NCI-H345 (cell line): ENCODE measurements around the gene MUC5AC.

ENCODE experiments used
- DNase-seq: peaks from one replicate; lab custom pipeline; 2025; lab: John Stamatoyannopoulos, UW

Gene MUC5AC

DNA sequence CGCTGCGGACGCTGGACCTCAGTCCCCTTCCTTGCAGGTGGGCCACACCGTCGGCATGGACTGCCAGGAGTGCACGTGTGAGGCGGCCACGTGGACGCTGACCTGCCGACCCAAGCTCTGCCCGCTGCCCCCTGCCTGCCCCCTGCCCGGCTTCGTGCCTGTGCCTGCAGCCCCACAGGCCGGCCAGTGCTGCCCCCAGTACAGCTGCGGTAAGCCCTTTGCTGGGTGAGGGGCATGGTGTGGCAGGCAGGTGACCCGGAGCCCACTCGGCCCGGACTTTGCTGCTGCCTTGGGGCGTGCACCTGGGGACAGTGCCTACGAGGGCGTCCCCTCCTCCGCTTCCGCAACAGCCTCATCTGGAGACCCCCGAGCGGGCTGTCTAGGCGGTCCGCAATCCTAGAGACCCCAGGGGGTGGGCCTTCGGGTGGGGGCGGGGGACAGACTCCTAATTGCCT, 39.7 kb downstream of the MUC5AC start:
- DNase-seq: no peak

DNA sequence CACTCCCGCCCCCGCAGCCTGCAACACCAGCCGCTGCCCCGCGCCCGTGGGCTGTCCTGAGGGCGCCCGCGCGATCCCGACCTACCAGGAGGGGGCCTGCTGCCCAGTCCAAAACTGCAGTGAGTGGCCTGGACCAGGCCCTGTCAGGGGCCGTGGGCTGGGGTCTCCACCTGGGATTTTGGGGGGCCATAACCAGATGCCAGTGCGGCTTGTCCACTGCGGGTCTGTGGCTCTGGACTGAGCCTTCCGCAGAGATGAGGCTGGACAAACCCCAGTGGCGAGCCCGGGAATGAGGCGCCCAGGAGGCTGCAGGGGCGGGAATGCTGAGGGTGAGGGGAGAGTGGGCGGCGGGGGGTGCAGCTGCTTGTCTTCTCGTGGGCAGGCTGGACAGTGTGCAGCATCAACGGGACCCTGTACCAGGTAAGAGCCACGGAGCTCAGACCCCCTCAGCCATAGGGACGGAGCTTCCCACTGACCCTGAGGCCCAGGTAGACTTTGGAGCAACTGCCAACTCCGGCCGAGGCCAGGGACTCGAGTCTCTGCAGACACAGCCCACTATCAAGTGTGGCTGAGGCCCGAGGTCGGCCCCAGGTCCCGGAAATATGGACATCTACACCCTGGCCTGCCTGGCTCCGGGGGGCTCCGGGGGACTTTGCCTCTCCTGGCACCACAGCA, 40.3 kb downstream of the MUC5AC start:
- DNase-seq: no peak

DNA sequence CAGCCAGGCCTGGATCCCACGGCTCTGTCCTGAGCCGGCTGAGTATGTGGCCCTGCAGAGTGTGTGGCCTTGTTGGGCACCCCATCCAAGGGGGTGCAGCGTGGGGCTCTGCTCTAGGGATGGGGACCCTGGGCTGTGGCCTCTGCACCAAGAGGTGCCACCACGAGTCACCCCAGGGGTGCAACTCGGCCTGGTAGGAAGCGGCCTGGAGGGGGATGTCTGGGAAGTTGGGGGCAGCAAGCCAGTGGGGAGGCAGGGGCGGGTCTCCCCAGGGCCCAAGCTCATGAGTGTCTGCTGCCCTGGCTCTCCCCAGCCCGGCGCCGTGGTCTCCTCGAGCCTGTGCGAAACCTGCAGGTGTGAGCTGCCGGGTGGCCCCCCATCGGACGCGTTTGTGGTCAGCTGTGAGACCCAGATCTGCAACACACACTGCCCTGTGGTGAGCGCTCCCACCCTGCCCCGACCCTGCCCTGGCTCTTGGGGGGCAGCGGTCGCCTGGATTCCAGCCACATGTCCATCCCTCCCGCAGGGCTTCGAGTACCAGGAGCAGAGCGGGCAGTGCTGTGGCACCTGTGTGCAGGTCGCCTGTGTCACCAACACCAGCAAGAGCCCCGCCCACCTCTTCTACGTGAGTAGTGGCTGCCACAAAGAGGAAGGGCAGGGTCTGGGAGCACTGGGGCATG, 40.9 kb downstream of the MUC5AC start:
- DNase-seq: peak; percentile 22

DNA sequence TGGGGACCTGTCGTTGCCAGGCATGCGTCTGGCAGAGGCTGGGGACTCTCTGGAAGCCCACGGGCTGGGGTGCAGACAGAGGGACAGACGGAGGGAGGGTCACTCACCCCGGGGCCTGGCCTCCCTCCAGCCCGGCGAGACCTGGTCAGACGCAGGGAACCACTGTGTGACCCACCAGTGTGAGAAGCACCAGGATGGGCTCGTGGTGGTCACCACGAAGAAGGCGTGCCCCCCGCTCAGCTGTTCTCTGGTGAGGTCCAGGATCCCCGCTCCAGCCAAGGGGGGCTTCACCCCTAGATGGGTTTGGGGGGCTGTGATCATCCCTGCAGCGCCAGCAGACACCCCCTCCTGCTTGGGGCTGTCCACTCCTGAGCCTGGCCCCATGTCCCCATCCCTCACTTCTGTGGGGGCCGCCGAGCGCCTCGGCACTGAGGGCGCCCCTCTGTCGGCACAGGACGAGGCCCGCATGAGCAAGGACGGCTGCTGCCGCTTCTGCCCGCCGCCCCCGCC, 41.5 kb downstream of the MUC5AC start:
- DNase-seq: no peak

DNA sequence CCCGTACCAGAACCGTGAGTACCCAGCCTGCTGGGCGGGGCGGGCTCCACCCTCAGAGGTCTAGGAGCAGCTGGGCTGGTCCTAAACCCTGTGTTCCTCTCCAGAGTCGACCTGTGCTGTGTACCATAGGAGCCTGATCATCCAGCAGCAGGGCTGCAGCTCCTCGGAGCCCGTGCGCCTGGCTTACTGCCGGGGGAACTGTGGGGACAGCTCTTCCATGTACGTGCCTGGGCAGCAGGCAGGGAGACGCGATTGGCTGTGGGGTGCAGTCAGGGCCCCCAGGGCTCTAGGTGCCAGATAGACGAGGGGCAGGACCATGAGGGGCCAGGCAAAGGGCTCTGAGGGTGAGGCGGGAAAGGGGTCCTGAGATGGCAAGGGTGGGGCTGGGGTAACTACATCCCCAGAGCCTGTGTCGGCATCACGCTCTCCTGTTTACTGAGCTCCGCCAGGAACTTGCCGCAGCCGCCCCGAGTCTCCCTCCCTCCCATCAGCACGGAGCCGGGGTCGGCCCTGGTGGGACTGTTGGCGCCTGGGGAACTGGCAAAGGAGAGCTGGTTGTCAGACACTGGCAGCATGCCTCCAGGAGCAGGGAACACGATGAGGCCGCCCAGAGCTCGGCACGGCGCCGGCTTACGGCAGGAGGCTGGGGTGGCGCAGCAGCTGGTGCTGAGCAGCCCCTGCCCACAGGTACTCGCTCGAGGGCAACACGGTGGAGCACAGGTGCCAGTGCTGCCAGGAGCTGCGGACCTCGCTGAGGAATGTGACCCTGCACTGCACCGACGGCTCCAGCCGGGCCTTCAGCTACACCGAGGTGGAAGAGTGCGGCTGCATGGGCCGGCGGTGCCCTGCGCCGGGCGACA, 42.2 kb downstream of the MUC5AC start:
- no peak for DNase-seq

DNA sequence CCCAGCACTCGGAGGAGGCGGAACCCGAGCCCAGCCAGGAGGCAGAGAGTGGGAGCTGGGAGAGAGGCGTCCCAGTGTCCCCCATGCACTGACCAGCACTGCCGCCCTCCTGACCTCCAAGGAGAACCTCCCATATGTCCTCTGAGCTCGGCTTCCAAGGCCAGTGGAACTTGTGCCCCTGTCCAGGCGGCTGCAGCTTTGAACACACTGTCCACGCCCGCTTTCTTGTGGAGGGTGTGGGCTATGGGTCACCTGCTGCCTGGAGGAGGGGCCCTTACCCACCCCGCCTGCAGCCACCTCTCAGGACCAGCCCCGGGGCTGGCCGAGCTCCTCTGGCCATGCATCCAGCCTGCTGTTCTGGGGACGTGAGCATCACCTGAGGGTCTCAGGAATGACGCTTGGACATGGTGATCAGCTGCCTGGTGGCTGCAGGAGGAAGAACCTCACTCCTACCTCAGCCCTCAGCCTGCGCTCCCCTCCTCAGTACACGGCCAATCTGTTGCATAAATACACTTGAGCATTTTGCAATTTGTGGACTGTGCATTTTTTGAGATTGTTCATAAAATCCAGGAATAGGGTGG, 42.9 kb downstream of the MUC5AC start:
- DNase-seq: no peak

DNA sequence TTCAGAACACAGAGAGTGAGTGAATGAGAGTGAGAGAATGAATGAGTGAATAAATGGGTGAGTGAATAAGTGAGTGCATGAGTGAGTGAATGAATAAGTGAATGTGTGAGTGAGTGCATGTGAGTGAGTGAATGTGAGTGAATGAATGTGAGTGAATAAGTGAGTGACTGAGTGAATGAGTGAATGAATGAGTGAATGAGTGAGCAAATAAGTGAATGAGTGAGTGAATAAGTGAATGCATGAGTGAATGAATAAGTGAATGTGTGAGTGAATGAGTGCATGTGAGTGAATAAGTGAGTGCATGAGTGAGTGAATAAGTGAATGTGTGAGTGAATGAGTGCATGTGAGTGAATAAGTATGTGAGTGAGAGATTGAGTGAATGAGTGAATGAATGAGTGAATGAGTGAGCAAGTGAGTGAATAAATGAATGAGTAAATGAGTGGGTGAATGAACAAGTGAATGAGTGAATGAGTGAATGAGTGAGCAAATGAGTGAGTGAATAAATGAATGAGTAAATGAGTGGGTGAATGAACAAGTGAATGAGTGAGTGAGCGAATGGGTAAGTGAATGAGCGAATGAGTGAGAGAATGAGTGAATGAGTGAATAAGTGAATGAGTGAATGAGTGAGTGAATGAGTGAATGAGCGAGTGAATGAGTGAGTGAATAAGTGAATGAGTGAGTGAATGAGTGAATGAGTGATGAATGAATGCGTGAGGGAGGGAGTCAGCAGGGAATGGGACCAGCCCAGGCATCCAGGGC, 43.8 kb downstream of the MUC5AC start:
- no peak for DNase-seq

DNA sequence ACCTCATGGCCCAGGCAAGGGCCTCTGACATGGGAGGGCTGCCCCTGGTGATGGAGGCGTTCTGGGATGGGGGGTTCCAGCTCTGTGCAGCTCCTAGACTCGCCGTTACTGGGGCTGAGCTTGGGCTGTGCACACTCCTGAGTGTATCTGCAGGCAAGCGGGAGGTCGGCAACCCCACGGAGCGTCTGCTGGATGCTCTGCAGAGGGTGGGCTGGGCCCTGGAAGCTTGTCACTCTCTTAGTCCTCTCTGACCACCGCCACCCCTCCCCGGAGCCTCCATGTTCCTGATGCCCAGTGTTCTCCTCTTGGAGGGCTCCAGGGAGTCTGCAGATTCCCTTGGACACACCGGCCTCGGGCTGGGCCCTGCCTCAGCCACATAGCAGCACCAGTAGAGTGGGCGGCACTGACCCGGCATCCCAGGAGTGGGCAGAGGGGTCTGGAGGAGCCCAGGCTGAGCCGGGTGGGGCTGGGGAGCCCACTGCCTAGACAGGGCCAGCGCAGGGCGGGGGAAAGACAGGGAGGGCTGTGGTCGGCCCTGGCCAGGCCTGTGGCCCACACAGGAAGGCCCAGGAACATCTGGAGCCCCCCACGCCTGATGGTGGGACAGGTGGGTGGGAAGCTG, 44.5 kb downstream of the MUC5AC start:
- DNase-seq: no peak

DNA sequence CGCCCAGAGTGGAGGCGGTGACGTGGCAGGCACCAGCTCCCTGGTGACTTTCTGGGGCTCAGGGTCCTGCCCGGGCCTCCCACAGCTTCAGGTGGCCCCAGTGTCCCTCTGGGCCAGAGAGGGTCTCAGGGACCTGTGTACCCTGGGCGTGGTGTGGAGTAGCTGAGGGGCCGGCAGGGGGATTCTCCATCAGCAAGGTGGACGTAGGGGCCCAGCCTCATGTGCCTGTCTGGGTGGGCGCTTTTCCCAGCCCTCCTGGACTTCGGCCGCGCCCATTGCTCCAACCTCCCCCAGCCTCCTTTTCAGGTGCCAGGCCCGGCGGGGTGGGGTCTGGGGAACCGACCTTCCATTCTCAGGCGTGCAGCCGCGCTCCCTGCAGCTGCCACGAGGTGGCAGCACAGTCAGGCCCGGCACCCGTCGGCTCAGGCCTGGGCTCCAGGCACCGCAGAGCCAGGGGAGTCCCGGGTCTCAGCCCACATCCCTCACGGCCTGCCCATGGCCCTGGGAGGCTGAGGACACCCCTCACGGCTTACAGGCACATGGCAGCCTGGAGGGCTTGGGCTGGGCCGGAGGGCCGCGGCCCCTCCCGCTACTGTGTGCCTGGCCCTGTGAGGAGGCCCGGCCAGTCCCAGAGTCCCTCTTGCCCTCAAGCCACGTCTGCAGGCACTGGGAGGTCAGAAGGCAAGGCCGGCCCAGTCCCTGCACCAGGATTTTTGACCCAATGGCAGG, 45.2 kb downstream of the MUC5AC start:
- peak; percentile 69 for DNase-seq

DNA sequence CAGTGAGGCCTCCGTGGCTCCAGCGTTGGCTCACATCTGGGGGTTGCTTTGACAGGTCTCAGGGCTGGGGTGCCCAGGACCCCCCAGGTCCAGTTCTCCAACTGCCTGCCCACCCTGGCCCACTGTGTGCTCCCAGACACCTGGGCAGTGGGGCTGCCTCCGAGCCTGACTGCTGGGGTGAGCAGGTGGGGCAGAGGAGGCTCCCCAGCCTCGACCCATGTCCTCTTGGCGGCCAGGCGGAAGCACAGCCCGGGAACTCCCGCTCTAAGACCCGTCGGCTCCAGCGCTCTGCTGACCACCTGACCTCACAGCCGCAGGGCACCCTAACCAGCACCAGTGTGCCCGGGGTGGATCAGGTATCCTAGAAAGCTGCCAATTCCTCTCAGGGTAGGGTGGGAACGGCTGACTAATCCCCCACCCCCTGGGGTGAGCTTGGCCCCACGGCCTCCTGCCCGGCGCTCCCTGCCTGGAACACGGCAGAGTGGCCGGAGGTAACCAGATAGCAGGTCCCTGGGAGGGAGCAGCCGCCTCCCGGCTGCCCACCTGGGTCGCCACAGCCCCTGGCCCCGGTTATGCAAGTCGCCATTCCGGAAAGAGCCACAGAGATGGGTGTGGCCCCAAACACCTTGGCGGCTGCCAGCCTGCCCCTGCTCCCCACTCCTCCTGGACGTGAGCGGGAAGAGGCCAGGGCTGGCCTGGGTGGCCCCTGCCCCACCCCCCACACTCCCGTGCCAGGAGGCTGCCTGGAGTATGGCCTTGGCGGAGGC, 45.9 kb downstream of the MUC5AC start:
- no peak for DNase-seq

DNA sequence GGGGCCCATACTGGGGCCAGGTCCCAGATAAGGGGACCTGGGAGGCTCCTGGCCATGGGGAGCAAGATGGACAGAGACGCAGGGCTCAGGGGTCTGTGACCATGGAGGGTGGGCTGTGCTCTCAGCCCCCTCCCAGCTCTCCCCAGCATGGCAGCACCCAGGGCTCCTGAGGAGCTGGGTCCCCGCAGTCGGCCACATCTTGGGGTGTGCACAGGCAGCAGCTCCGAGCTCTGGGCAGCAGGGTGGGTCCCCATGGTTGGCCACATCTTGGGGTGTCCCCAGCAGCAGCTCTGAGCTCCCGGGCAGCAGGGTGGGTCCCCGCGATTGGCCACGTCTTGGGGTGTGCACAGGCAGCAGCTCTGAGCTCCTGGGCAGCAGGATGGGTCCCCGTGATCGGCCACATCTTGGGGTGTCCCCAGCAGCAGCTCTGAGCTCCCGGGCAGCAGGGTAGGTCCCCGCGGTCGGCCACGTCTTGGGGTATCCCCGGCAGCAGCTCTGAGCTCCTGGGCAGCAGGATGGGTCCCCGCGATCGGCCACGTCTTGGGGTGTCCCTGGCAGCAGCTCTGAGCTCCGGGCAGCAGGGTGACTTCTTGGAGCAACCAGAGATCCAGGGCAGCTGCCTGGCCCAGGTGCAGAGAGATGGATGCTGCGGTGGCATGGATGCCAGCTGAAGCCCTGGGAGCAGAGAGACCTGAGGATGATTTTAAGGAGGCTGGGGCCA, 46.8 kb downstream of the MUC5AC start:
- no peak for DNase-seq

DNA sequence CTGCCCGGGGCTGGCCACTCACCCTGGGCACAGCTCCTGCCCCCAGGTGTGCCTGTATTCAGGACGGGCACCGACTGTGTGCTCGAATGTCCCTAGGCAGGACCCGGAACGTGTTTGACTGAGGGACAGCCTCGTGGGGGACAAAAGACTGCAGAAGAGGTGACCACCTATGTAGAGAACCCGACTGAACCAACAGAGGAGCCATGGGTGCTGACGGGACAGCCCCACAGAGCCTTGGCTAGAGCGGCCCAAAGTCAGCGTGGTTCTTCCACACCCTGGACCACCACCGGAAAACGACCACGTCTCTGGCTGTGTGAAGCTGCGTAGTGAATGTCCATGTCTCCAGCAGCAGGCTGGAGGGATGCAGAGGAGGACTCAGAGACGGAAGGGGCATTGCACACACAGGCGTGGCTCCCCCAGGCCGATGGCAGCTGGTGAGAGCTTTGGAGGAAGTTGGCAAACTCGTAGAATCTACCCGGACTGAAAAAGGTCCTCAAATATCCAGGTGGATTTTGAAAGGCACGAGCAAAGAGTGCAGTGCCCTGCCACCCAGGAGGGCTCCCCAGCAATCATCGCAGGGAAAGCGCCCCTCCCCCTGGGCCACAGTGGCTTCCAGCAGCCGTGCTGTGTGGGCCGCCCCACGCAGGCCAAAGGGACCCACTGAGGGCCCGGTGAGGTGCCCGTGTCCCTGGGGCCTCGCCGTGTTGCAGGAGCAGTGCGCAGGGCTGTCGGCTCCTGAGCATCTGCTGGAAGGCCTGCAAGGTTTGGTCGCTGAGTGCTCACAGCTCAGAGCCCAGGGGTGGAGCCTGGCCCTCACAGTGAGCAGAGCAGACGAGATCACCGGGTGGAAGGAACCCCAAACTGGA, 47.6 kb downstream of the MUC5AC start:
- DNase-seq: no peak

DNA sequence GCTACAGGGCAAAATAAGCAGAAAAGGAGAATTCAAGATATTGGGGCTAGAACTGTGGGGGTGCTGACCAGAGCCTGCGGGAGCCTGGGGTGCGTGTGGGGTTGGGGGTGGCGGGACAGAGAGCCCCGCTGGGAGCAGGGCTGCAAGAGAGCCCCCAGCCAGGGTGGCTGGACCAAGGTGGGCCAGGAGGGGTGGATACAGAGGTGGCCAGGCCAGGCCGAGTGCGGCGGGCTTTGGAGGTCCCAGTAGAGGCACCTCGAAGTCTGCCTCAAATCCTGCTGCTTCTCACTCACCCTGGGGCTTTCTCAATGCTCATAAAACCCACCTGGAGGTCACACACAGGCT, 48.2 kb downstream of the MUC5AC start:
- no peak for DNase-seq

DNA sequence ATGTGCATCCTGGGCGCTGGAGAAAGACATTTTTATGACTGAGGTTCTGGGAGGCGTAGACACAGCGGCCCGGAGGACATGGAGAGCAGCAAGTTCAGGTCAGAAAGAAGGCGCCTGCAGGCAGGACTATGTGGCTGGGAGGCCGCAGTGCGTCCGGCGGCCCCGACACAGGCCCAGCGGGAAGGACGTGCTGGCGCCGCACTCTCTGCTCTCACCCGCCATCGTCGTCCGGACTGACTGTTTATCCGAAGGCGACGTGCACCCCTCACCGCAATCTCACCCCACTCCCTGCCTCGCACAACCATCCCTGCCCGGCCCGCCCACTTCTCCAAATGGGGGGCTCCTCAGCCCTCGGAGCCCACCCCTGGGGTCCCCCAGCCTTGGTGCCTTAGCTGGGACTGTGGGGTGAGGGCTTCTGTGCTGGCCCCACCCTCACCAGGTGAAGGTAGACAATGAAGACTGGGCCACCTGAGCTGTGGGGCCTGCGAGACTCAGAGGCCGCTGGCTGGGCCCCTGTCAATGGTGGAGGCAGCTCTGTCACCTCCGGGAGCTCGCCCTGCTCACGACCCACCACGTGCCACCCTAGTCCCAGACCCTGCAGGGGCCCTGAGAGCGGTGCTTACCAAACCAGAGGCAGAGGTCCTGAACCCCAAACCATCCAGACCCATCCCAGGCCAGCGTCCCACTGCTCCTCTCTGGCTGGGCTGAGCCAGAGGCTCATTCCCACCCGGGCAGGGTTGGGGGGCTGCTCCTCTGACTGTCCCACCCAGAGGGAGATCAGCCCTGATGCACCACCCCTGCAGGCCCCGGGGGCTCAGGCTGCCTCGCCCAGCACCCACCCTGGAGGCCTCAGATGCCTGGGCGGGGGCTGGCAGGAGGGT, 48.9 kb downstream of the MUC5AC start:
- no peak for DNase-seq

DNA sequence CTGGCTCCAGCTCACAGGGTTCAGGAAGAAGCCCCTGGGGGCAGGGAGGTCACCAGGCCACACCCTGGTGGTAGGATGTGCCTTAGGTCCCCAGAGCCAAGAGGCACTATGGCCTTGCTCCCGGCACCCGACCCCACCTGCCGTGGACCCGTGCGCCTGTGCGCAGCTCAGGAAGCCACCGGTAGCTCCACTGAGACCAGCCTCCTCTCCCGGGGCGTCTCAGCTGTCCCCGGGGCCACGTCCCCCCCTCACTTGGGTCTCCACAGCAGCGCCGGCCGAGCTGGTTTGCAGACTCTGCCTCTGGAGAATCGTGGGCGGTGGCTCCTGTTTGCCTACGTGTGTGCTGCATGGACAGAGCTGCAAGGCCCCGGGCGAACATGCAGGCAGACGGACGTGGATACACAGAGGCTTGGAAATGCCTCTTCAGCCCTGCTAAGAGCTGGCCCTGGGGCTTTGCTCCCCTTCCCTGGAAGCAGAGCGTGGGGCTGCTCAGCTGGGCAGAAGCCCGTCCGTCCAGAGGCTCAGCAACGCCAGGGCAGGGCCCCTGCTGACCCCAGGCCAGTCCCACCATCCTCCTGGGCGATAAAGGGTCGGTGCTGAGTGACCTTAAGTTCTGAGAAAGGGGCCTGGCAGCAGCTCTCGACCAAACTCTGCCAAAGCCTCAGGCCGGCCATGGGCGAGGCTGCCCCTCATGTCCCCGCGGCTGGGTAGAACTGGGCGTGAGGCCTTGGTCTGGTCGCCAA, 49.8 kb downstream of the MUC5AC start:
- no peak for DNase-seq

DNA sequence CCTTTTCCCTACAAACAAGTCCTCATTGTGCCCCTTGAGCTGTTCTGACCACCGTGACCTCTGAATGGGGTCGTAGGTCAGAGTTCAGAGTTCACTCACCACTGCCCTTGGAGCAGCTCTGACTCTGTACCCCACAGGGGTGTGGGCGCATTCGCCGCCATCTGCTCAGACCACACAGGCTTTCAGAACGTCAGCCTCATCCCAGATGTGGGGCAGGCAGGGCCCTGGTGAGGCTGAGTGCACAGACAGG, 50.3 kb downstream of the MUC5AC start:
- no peak for DNase-seq
